RCC 7860 (cell line): ENCODE data around the gene LRP2BP.
"Not testable (repeated sequence)": the region's sequence is repeated elsewhere in the genome, so short reads cannot be mapped to it uniquely, and the experiment has no call there.

Source experiments
- DNase-seq: peaks from one replicate; pipeline ENCODE4 v3.0.0-alpha.2; 2015; ENCODE audit warnings: low spot score
- FAIRE-seq: peaks from 2 replicates; lab custom pipeline; 2012; peaks lifted over from hg19 to GRCh38; lab: Jason Lieb, UNC

Gene LRP2BP

GRCh38 chr4:185332575-185333464 is 62.9 kb downstream of the LRP2BP start:
- FAIRE-seq (no peak), DNase-seq (no peak)

- peak; percentile 4 for DNase-seq
- FAIRE-seq: not testable (repeated sequence)
These were observed 65.7 kb downstream of the LRP2BP start for GRCh38 chr4:185329879-185330510.

- no peak for DNase-seq
These were observed 67.1 kb downstream of the LRP2BP start for GRCh38 chr4:185328586-185328985.

GRCh38 chr4:185325721-185326120 is 70.0 kb downstream of the LRP2BP start:
- FAIRE-seq, DNase-seq: not testable (repeated sequence)

More at GRCh38 chr4:185328586-185328985, 67.1 kb downstream of the LRP2BP start:
- no peak for FAIRE-seq

- not testable (repeated sequence) for DNase-seq, FAIRE-seq
These were observed 71.4 kb downstream of the LRP2BP start for GRCh38 chr4:185324361-185324760.

GRCh38 chr4:185323606-185324005 is 72.1 kb downstream of the LRP2BP start:
- FAIRE-seq: no peak

GRCh38 chr4:185322803-185323202 is 72.9 kb downstream of the LRP2BP start:
- FAIRE-seq (no peak), DNase-seq (no peak)

More at GRCh38 chr4:185323606-185324005, 72.1 kb downstream of the LRP2BP start:
- DNase-seq: no peak

GRCh38 chr4:185318679-185319078 is 77.0 kb downstream of the LRP2BP start:
- no peak for FAIRE-seq
- no peak for DNase-seq

GRCh38 chr4:185317880-185318279 is 77.8 kb downstream of the LRP2BP start:
- DNase-seq (no peak), FAIRE-seq (no peak)

- FAIRE-seq, DNase-seq: not testable (repeated sequence)
These were observed 78.3 kb downstream of the LRP2BP start for GRCh38 chr4:185317462-185317861.
